K562 (cell line): ENCODE measurements around the gene SLC34A3. TPM values are rescaled to one million over a fixed set of nuclear protein-coding genes. Genes with fewer than 3 reads are reported as not detected.

Source experiments
- CXXC5 ChIP-seq: fragments of 250-450 bp; sonication (Bioruptor Pico); IDR thresholded peaks from 2 replicates; pipeline ENCODE4 v1.8.0; 2022; ENCODE audit warnings: inconsistent platforms, mild to moderate bottlenecking, moderate library complexity
- E2F1 ChIP-seq: sonication (generic); formaldehyde crosslinking; IDR thresholded peaks from 2 replicates; pipeline ENCODE4 v1.8.1; 2023; ENCODE audit warnings: mild to moderate bottlenecking, missing genetic modification reagents, moderate library complexity
- EGR1 ChIP-seq: fragments of 450-650 bp; conservative IDR thresholded peaks from 2 replicates; pipeline ENCODE4 v1.6.1; 2017; ENCODE audit warnings: mild to moderate bottlenecking
- EHMT2 ChIP-seq: fragments of 450-650 bp; IDR thresholded peaks from 2 replicates; pipeline ENCODE4 v1.6.1; 2018; ENCODE audit warnings: antibody characterized with exemption
- ESRRB ChIP-seq: fragments of 250-450 bp; sonication (Bioruptor Pico); IDR thresholded peaks from 2 replicates; pipeline ENCODE4 v1.5.0; 2020; ENCODE audit warnings: mild to moderate bottlenecking, moderate library complexity, borderline replicate concordance
- GABPB1 ChIP-seq: sonication (generic); formaldehyde crosslinking; IDR thresholded peaks from 2 replicates; pipeline ENCODE4 v1.8.0; 2022; ENCODE audit warnings: mild to moderate bottlenecking, missing genetic modification reagents
- HCFC1 ChIP-seq: IDR thresholded peaks from 2 replicates; pipeline ENCODE4 v1.6.1; 2012; ENCODE audit warnings: low read depth, low read length, improper control_type of control experiment
- MAX ChIP-seq: sonication (generic); formaldehyde crosslinking; IDR thresholded peaks from 2 replicates; pipeline ENCODE4 v1.9.0; 2022; ENCODE audit warnings: mild to moderate bottlenecking, missing genetic modification reagents
- MYC ChIP-seq, 2 experiments: fragments of 250-450 bp in 1 of 2; sonication (Bioruptor Pico) in 1 of 2; IDR thresholded peaks; 2 replicates each; pipeline versions ENCODE4 v1.5.1 to v1.6.1; 2012 to 2021; ENCODE audit warnings: low read depth in 2 of 2, borderline replicate concordance in 1 of 2, improper control_type of control experiment in 1 of 2, low read length in 1 of 2, mild to moderate bottlenecking in 1 of 2, moderate library complexity in 1 of 2
- NEUROD1 ChIP-seq: fragments of 150-350 bp; IDR thresholded peaks from 2 replicates; pipeline ENCODE4 v1.6.1; 2014; ENCODE audit warnings: borderline replicate concordance, low read length, low read depth; ENCODE audit not compliant: partially characterized antibody
- POLR2A ChIP-seq: fragments of 450-650 bp; conservative IDR thresholded peaks from 2 replicates; pipeline ENCODE4 v1.6.1; 2016
- POLR2AphosphoS5 ChIP-seq: IDR thresholded peaks from 2 replicates; pipeline ENCODE4 v1.6.1; 2011; ENCODE audit warnings: mild to moderate bottlenecking, low read depth, low read length, moderate library complexity; ENCODE audit not compliant: control insufficient read depth, insufficient read depth
- TAF15 ChIP-seq: fragments of 200-400 bp; formaldehyde crosslinking; IDR thresholded peaks from 2 replicates; pipeline ENCODE4 v1.6.1; 2017; ENCODE audit warnings: mild to moderate bottlenecking, low read depth, low read length, moderate library complexity
- TEAD2 ChIP-seq: fragments of 450-650 bp; IDR thresholded peaks from 2 replicates; pipeline ENCODE4 v1.6.1; 2016; ENCODE audit warnings: missing genetic modification characterization, control low read depth, missing compliant biosample characterization
- ZNF408 ChIP-seq: fragments of 250-450 bp; sonication (Bioruptor Pico); IDR thresholded peaks from 2 replicates; pipeline ENCODE4 v1.4.0; 2020; ENCODE audit warnings: low read depth, mild to moderate bottlenecking, moderate library complexity
- ZNF583 ChIP-seq: fragments of 250-450 bp; sonication (Bioruptor Pico); IDR thresholded peaks from 2 replicates; pipeline ENCODE4 v1.4.0; 2020
- polyA plus RNA-seq, 8 experiments: library from polyadenylated mRNA; depleted of rRNA in 4 of 8; stranded (reverse) in 5 of 8; unstranded in 3 of 8; fragments of >200 nt; fragmentation: Nextera tagmentation in 2 of 8; fragmentation: Illumina TruSeq in 1 of 8; extraction: Ambion mirVana in 2 of 8; extraction: Trizol in 1 of 8; gene quantifications; 2 replicates each; pipeline versions ENCODE4 v1.2.1 to v1.2.3, GENCODE V29; 2011 to 2014; ENCODE audit warnings: inconsistent platforms in 1 of 8, missing spikeins in 1 of 8
- total RNA-seq, 7 experiments: library from RNA; depleted of rRNA in 6 of 7; stranded (reverse); fragments of >200 nt in 6 of 7; fragmentation: Illumina TruSeq in 2 of 7; extraction: Trizol in 2 of 7; gene quantifications; 2 replicates each; pipeline versions ENCODE4 v1.2.1 to v1.2.3, GENCODE V29; 2011 to 2021; ENCODE audit warnings: low replicate concordance in 1 of 7
- TF ChIP-seq, protein P1 (sequence below), 2 experiments: IDR thresholded peaks; 2 replicates each; pipeline ENCODE4 v1.6.1; 2012; ENCODE audit warnings: improper control_type of control experiment in 2 of 2, low read depth in 2 of 2, low read length in 2 of 2, borderline replicate concordance in 1 of 2
- TF ChIP-seq, protein P2 (sequence below): sonication (generic); formaldehyde crosslinking; IDR thresholded peaks from 2 replicates; pipeline ENCODE4 v1.8.0; 2022; ENCODE audit warnings: mild to moderate bottlenecking, missing genetic modification reagents

Gene SLC34A3
- total and polyA plus RNA-seq, 9 of the 15 experiments (the other 6 are each of a cell fraction or from before 2014, with no cell fraction given) = not detected

GRCh38 chr9:137277329-137278041 lies 46.8 kb downstream of the SLC34A3 start, which contains the start of gene TOR4A (continued):
- TF ChIP-seq EGR1 = peak; percentile 1
- TF ChIP-seq EHMT2 = no peak
- no peak for TF ChIP-seq TEAD2
- no peak for TF ChIP-seq ESRRB (CRISPR knock-in tag)
- TF ChIP-seq POLR2AphosphoS5 = peak; percentile 47; the same call in 1 of the 2 replicates
- TF ChIP-seq MAX (CRISPR knock-in tag) = peak; percentile 65; the same call in 1 of the 2 replicates
- TF ChIP-seq ZNF408 (CRISPR knock-in tag) = no peak
- peak; percentile 23 for TF ChIP-seq NEUROD1
- peak; percentile 21; the same call in 1 of the 2 replicates for TF ChIP-seq ZNF583 (CRISPR knock-in tag)
- peak; percentile 85 for TF ChIP-seq POLR2A
- TF ChIP-seq CXXC5 (CRISPR knock-in tag) = peak; percentile 61
- peak; percentile 35 for TF ChIP-seq MYC (IDR thresholded peaks at IDR 0.05; ENCODE audit: low read depth, low read length)
- TF ChIP-seq MYC (CRISPR knock-in tag; IDR thresholded peaks at IDR 0.05; ENCODE audit: borderline replicate concordance, low read depth) = no peak
- peak; percentile 77; the same call in 1 of the 2 replicates for TF ChIP-seq GABPB1 (CRISPR knock-in tag)
- TF ChIP-seq HCFC1 = peak; percentile 43; the same call in 1 of the 2 replicates
- TF ChIP-seq TAF15 = no peak
- TF ChIP-seq, protein P1, sequence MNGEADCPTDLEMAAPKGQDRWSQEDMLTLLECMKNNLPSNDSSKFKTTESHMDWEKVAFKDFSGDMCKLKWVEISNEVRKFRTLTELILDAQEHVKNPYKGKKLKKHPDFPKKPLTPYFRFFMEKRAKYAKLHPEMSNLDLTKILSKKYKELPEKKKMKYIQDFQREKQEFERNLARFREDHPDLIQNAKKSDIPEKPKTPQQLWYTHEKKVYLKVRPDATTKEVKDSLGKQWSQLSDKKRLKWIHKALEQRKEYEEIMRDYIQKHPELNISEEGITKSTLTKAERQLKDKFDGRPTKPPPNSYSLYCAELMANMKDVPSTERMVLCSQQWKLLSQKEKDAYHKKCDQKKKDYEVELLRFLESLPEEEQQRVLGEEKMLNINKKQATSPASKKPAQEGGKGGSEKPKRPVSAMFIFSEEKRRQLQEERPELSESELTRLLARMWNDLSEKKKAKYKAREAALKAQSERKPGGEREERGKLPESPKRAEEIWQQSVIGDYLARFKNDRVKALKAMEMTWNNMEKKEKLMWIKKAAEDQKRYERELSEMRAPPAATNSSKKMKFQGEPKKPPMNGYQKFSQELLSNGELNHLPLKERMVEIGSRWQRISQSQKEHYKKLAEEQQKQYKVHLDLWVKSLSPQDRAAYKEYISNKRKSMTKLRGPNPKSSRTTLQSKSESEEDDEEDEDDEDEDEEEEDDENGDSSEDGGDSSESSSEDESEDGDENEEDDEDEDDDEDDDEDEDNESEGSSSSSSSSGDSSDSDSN (IDR thresholded peaks at IDR 0.05; ENCODE audit: borderline replicate concordance in 1 of 2, low read depth in 2 of 2, low read length in 2 of 2) = peak; percentile 94 to 96
- TF ChIP-seq, protein P2, sequence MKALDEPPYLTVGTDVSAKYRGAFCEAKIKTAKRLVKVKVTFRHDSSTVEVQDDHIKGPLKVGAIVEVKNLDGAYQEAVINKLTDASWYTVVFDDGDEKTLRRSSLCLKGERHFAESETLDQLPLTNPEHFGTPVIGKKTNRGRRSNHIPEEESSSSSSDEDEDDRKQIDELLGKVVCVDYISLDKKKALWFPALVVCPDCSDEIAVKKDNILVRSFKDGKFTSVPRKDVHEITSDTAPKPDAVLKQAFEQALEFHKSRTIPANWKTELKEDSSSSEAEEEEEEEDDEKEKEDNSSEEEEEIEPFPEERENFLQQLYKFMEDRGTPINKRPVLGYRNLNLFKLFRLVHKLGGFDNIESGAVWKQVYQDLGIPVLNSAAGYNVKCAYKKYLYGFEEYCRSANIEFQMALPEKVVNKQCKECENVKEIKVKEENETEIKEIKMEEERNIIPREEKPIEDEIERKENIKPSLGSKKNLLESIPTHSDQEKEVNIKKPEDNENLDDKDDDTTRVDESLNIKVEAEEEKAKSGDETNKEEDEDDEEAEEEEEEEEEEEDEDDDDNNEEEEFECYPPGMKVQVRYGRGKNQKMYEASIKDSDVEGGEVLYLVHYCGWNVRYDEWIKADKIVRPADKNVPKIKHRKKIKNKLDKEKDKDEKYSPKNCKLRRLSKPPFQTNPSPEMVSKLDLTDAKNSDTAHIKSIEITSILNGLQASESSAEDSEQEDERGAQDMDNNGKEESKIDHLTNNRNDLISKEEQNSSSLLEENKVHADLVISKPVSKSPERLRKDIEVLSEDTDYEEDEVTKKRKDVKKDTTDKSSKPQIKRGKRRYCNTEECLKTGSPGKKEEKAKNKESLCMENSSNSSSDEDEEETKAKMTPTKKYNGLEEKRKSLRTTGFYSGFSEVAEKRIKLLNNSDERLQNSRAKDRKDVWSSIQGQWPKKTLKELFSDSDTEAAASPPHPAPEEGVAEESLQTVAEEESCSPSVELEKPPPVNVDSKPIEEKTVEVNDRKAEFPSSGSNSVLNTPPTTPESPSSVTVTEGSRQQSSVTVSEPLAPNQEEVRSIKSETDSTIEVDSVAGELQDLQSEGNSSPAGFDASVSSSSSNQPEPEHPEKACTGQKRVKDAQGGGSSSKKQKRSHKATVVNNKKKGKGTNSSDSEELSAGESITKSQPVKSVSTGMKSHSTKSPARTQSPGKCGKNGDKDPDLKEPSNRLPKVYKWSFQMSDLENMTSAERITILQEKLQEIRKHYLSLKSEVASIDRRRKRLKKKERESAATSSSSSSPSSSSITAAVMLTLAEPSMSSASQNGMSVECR = peak; percentile 70
- TF ChIP-seq E2F1 (CRISPR knock-in tag) = peak; percentile 34; the same call in 1 of the 2 replicates
